ENCODE data around the gene ASCL2. TPM values are rescaled to one million over a fixed set of nuclear protein-coding genes. Genes with fewer than 3 reads are reported as not detected.

The ASCL2 gene
- total and polyA plus RNA-seq, 2 donors (not counting 3 experiments of a cell fraction or from before 2014, with no cell fraction given), result not detected

- Histone ChIP-seq H3K4me1 (ENCODE audit: control insufficient read depth, extremely low read depth, insufficient read depth, low read length) (no peaks in the 10 kb centered on the region), H3K9ac (replicated peaks; ENCODE audit: extremely low read depth, insufficient read depth, low read length) (no peak overlapping the region), H3K9me1 (replicated peaks; ENCODE audit: control insufficient read depth, extremely low read depth, insufficient read depth, low read length) (no peaks in the 10 kb centered on the region), H3K36me3 (ENCODE audit: control insufficient read depth in 2 of 2, extremely low read depth in 1 of 2, insufficient read depth in 2 of 2, low read length in 2 of 2) (no peaks in the 10 kb centered on the region), H3K4me3 (replicated peaks in 1 of 3; ENCODE audit: insufficient read depth in 1 of 3, low read depth in 1 of 3, low read length in 3 of 3) (no peak overlapping the region), H3K79me2 (ENCODE audit: control insufficient read depth, insufficient read depth, low read length) (no peaks in the 10 kb centered on the region), H3K27me3 (ENCODE audit: control insufficient read depth in 2 of 2, insufficient read depth in 2 of 2, low read length in 2 of 2) (no peaks in the 10 kb centered on the region), H3K9me3 (replicated peaks; ENCODE audit: control insufficient read depth, insufficient read depth, low read length) (no peaks in the 10 kb centered on the region), H3K4me2 (ENCODE audit: insufficient read depth, low read length) (no peak overlapping the region), H2AFZ (ENCODE audit: low read depth, low read length) (no peak overlapping the region), H3K27ac (ENCODE audit: insufficient read depth, low read depth, low read length) (no peak overlapping the region), H4K20me1 (replicated peaks; ENCODE audit: control insufficient read depth, extremely low read depth, insufficient read depth, low read length) (no peaks in the 10 kb centered on the region)
- no TSS peak for BruUV-seq (replicated peaks)
- ChIA-PET POLR2A (no interaction called here), CTCF (no interaction called here)
- TF ChIP-seq EZH2 (IDR thresholded peaks at IDR 0.05; ENCODE audit: borderline replicate concordance, low read depth, low read length, severe bottlenecking), result no peak
- no peak for TF ChIP-seq GATA2 (IDR thresholded peaks at IDR 0.05; ENCODE audit: insufficient read depth, insufficient read length, low read depth, low read length)
- no peak for TF ChIP-seq MYC (IDR thresholded peaks at IDR 0.05; ENCODE audit: low read depth, low read length)
- no peak for TF ChIP-seq POLR2AphosphoS5 (IDR thresholded peaks at IDR 0.05; ENCODE audit: insufficient read depth, low read depth, low read length)
- intact Hi-C loops (cut with micrococcal nuclease), result no loop called here
- FAIRE-seq (no peak), DNase-seq (ENCODE audit: low read depth, low spot score) (no peak)
- dilution Hi-C loops (cut with MboI; ENCODE audit: extremely low pct_ligation_motif_present, low sequenced_read_pairs), result no loop called here
Measured at GRCh38 chr11:2313051-2313951, 42.9 kb upstream of the ASCL2 start.

- Histone ChIP-seq H3K4me3 (replicated peaks in 1 of 3; ENCODE audit: insufficient read depth in 1 of 3, low read depth in 1 of 3, low read length in 3 of 3) (no peak overlapping the region), H3K27me3 (ENCODE audit: control insufficient read depth in 2 of 2, insufficient read depth in 2 of 2, low read length in 2 of 2) (no peaks in the 10 kb centered on the region), H3K9ac (replicated peaks; ENCODE audit: extremely low read depth, insufficient read depth, low read length) (no peak overlapping the region), H3K9me1 (replicated peaks; ENCODE audit: control insufficient read depth, extremely low read depth, insufficient read depth, low read length) (no peaks in the 10 kb centered on the region), H3K36me3 (ENCODE audit: control insufficient read depth in 2 of 2, extremely low read depth in 1 of 2, insufficient read depth in 2 of 2, low read length in 2 of 2) (no peaks in the 10 kb centered on the region), H3K4me2 (ENCODE audit: insufficient read depth, low read length) (no peak overlapping the region), H3K9me3 (replicated peaks; ENCODE audit: control insufficient read depth, insufficient read depth, low read length) (no peaks in the 10 kb centered on the region), H2AFZ (ENCODE audit: low read depth, low read length) (peak overlapping the region; percentile 44), H3K4me1 (ENCODE audit: control insufficient read depth, extremely low read depth, insufficient read depth, low read length) (no peaks in the 10 kb centered on the region), H3K27ac (ENCODE audit: insufficient read depth, low read depth, low read length) (no peak overlapping the region), H4K20me1 (replicated peaks; ENCODE audit: control insufficient read depth, extremely low read depth, insufficient read depth, low read length) (no peaks in the 10 kb centered on the region), H3K79me2 (ENCODE audit: control insufficient read depth, insufficient read depth, low read length) (no peaks in the 10 kb centered on the region)
- intact Hi-C loops (cut with micrococcal nuclease) (no loop called here), dilution Hi-C loops (cut with MboI; ENCODE audit: extremely low pct_ligation_motif_present, low sequenced_read_pairs) (no loop called here)
- CTCF ChIA-PET, result interaction anchor here (4.6 kb wide), 1 partner anchor 108 kb away, joined by 48 read pairs; no protein-coding TSS in a partner anchor
- FAIRE-seq, result no peak
- BruUV-seq (replicated peaks), result no TSS peak
- TF ChIP-seq POLR2AphosphoS5 (IDR thresholded peaks at IDR 0.05; ENCODE audit: insufficient read depth, low read depth, low read length) (no peak), POLR2A (IDR thresholded peaks at IDR 0.05; ENCODE audit: low read depth, low read length) (no peak)
- no peak for DNase-seq (ENCODE audit: low read depth, low spot score)
- POLR2A ChIA-PET, result no interaction called here
Measured at GRCh38 chr11:2312232-2313042, 42.0 kb upstream of the ASCL2 start.

All from endothelial cell of umbilical vein (primary cell).